NCI-H2196 treated with DMSO at 0.1 percent for 48 hours (cell line): ENCODE data around the gene SULT6B1.

Experiments used
- DNase-seq: peaks from one replicate; lab custom pipeline; 2025; ENCODE audit not compliant: unreplicated experiment; lab: John Stamatoyannopoulos, UW

SULT6B1 gene

DNA sequence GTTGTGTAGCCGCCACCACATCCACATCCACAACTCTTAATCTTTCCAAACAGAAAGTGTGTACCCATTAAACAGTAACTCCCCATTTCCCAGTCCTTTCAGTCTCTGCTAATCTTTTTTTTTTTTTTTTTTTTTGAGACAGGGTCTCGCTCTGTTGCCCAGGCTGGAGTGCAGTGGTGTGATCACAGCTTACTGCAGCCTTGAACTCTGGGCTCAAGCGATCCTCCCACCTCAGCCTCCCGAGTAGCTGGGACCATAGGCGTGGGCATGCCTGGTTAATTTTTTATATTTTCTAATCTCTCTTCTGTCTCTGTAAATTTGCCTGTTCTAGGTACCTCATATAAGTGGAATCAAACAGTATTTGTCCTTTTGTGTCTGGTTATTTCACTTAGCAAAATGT is 35.2 kb downstream of the SULT6B1 start:
- no peak for DNase-seq

- DNase-seq = no peak
Observed at GRCh38 chr2:37149626-37150322, 38.7 kb downstream of the SULT6B1 start.

GRCh38 chr2:37148325-37148724 is 40.1 kb downstream of the SULT6B1 start:
- no peak for DNase-seq

DNA sequence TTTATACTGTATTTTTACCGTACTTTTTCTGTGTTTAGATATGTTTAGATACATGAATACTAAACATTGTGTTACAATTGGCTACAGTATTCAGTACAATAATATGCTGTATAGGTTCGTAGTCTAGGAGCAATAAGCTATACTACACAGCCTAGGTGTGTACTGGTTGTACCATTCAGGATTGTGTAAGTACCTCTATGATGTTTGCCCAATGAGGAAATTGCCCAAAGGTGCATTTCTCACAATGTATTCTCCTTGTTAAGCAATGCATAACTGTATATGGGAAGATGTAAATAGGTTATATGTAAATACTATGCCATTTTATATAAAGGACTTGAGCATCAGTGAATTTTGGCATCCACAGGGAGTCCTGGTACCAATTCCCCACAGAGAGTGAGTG is 42.4 kb downstream of the SULT6B1 start:
- no peak for DNase-seq

DNA sequence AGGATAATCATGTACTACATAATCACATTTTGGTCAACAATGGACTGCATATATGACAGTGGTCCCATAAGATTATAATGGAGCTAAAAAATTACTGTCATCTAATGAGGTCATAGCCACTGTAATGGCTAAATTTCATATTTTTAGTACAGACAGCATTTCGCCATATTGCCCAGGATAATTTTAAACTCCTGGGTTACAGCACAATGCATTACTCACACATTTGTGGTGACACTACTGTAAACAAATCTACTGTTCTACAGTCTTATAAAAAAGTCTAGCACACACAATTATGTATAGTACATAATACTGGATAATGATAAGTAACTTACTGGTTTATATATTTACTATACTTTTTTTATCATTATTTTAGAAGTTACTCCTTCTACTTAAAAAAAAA is 44.5 kb downstream of the SULT6B1 start:
- no peak for DNase-seq

GRCh38 chr2:37142546-37142945 is 45.9 kb downstream of the SULT6B1 start:
- no peak for DNase-seq

DNA sequence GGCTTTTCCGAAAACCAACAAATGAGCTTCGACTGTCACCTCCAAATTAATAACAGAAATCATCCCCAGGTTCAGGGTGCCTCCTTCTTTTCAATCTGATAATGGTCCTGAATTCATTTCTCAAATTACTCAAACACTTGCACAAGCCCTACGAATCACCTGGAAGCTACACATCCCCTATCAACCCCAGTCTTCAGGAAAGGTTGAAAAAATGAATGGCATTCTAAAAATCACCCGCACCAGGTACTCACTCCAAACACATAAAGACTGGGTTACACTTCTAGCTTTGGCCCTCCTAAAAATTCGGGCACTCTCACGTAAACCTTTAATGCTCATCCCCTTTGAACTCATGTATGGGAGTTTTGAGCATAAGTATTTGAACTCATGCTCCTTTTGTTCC is 55.6 kb downstream of the SULT6B1 start:
- DNase-seq = no peak

DNA sequence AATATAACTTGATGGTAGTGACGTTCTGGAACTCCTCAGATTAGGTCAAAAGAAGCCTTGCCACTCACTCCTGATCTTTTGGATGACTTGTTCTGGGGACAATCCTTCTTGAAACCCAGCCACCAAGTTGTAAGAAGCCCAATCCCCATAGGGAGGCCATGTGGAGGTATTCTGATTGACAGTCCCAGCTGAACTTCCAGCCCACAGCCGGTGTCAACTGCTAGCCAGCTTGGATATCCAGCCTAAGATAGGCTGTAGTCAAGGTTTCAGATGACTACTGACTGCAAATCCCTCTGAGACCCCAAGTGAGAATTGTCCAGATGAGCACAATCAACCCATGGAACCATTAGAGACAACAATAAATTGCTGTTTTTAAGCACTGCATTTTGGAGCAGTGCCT is 63.1 kb downstream of the SULT6B1 start:
- no peak for DNase-seq

GRCh38 chr2:37119157-37119556 is 69.3 kb downstream of the SULT6B1 start:
- no peak for DNase-seq
